K562 (cell line): Measurements from ENCODE around the gene SNX9. TPM values are rescaled to one million over a fixed set of nuclear protein-coding genes. Genes with fewer than 3 reads are reported as not detected.
A peak's percentile ranks its signal among the peaks of the same experiment; 100 is the strongest.

Experiments
- BACH1 ChIP-seq: fragments of 200-800 bp; sonication (Bioruptor generic); IDR thresholded peaks from 2 replicates; pipeline ENCODE4 v1.6.1; 2016; ENCODE audit warnings: missing genetic modification characterization, missing compliant biosample characterization
- CHAMP1 ChIP-seq: fragments of 450-650 bp; IDR thresholded peaks from 2 replicates; pipeline ENCODE4 v1.6.1; 2016; ENCODE audit warnings: mild to moderate bottlenecking
- HDAC3 ChIP-seq: fragments of 450-650 bp; IDR thresholded peaks from 2 replicates; pipeline ENCODE4 v1.6.1; 2018; ENCODE audit warnings: borderline replicate concordance, mild to moderate bottlenecking, moderate library complexity; ENCODE audit not compliant: partially characterized antibody
- MNT ChIP-seq, 2 experiments: fragments of 450-650 bp; conservative IDR thresholded peaks; 2 replicates each; pipeline ENCODE4 v1.6.1; 2017; ENCODE audit warnings: mild to moderate bottlenecking in 2 of 2, moderate library complexity in 2 of 2
- NFIC ChIP-seq: fragments of 450-650 bp; IDR thresholded peaks from 2 replicates; pipeline ENCODE4 v1.6.1; 2017; ENCODE audit warnings: mild to moderate bottlenecking, inconsistent platforms
- PKNOX1 ChIP-seq: fragments of 450-650 bp; IDR thresholded peaks from 2 replicates; pipeline ENCODE4 v1.6.1; 2016
- TBL1XR1 ChIP-seq, 2 experiments: IDR thresholded peaks; 2 replicates each; pipeline ENCODE4 v1.6.1; 2012; ENCODE audit warnings: improper control_type of control experiment in 2 of 2, low read length in 2 of 2, mild to moderate bottlenecking in 1 of 2
- ZBTB40 ChIP-seq, 2 experiments: fragments of 450-650 bp in 1 of 2; sonication (generic) in 1 of 2; formaldehyde crosslinking in 1 of 2; IDR thresholded peaks; 2 replicates each; pipeline versions ENCODE4 v1.7.1 to v1.9.0; 2016 to 2022; ENCODE audit warnings: inconsistent platforms in 1 of 2, mild to moderate bottlenecking in 1 of 2, missing genetic modification reagents in 1 of 2
- polyA plus RNA-seq, 8 experiments: library from polyadenylated mRNA; depleted of rRNA in 4 of 8; stranded (reverse) in 5 of 8; unstranded in 3 of 8; fragments of >200 nt; fragmentation: Nextera tagmentation in 2 of 8; fragmentation: Illumina TruSeq in 1 of 8; extraction: Ambion mirVana in 2 of 8; extraction: Trizol in 1 of 8; gene quantifications; 2 replicates each; pipeline versions ENCODE4 v1.2.1 to v1.2.3, GENCODE V29; 2011 to 2014; ENCODE audit warnings: inconsistent platforms in 1 of 8, missing spikeins in 1 of 8
- total RNA-seq, 7 experiments: library from RNA; depleted of rRNA in 6 of 7; stranded (reverse); fragments of >200 nt in 6 of 7; fragmentation: Illumina TruSeq in 2 of 7; extraction: Trizol in 2 of 7; gene quantifications; 2 replicates each; pipeline versions ENCODE4 v1.2.1 to v1.2.3, GENCODE V29; 2011 to 2021; ENCODE audit warnings: low replicate concordance in 1 of 7

SNX9 gene
- total and polyA plus RNA-seq, 9 of the 15 experiments (the other 6 are each of a cell fraction or from before 2014, with no cell fraction given): 6.0 to 81.7 (median 57.1) TPM

GRCh38 chr6:157859775-157860504 is 36.9 kb downstream of the SNX9 start (continued):
- 0 out of 2 replicates have a peak, but pooled peaks have one; percentile 4 for TF ChIP-seq PKNOX1
- TF ChIP-seq ZBTB40 (IDR thresholded peaks at IDR 0.05): peak; percentile 93
- peak; percentile 61; the same call in 1 of the 2 replicates for TF ChIP-seq ZBTB40 (CRISPR knock-in tag; IDR thresholded peaks at IDR 0.05)
- peak; percentile 58 to 70 for TF ChIP-seq MNT (conservative IDR thresholded peaks at IDR 0.05)
- TF ChIP-seq CHAMP1: 0 out of 2 replicates have a peak, but pooled peaks have one; percentile 32
- peak; percentile 28 for TF ChIP-seq HDAC3
- TF ChIP-seq TBL1XR1 (IDR thresholded peaks at IDR 0.05; ENCODE audit: low read length in 2 of 2): 0 out of 4 replicates have a peak, but pooled peaks of 1 of the 2 experiments have one; percentile 6
- no peak for TF ChIP-seq BACH1
- TF ChIP-seq NFIC: peak; percentile 62
